ENCODE measurements around the gene MACROD2. TPM values are rescaled to one million over a fixed set of nuclear protein-coding genes. Genes with fewer than 3 reads are reported as not detected.
"Not testable (repeated sequence)": the region's sequence is repeated elsewhere in the genome, so short reads cannot be mapped to it uniquely, and the experiment has no call there.

Gene MACROD2
- total and polyA plus RNA-seq, 4 donors = 13.0 to 67.1 (median 20.7) TPM

GRCh38 chr20:14220986-14221385 is 225.7 kb downstream of the MACROD2 start:
- no peak for DNase-seq
- no peak for TF ChIP-seq CTCF (IDR thresholded peaks at IDR 0.05; ENCODE audit: control extremely low read depth, extremely low read depth)
- no peak overlapping the region for H3K27ac ChIP-seq (ENCODE audit: low read depth in 1 of 2, low read length in 1 of 2)
- ATAC-seq (ENCODE audit: insufficient read depth, low FRiP score) = no peak
- no peak overlapping the region for H3K9ac ChIP-seq (ENCODE audit: insufficient read depth in 1 of 2, low read length in 2 of 2)
- no peaks in the 10 kb centered on the region for H3K36me3 ChIP-seq (ENCODE audit: control insufficient read depth in 4 of 4, insufficient read depth in 4 of 4, low read length in 4 of 4)
- no peaks in the 10 kb centered on the region for H3K27me3 ChIP-seq (ENCODE audit: control insufficient read depth in 3 of 3, insufficient read depth in 3 of 3, low read length in 2 of 3)
- 98 to 100% methylated on average over 1 of the region's 1 CpG for WGBS, 2 donors
- no peak overlapping the region for H3K4me3 ChIP-seq
- H3K9me3 ChIP-seq (ENCODE audit: control insufficient read depth in 4 of 4, insufficient read depth in 3 of 4, low read length in 3 of 4) = no peaks in the 10 kb centered on the region
- H3K4me1 ChIP-seq (ENCODE audit: control insufficient read depth in 5 of 5, insufficient read depth in 5 of 5, low read length in 5 of 5) = peaks cover 0 to 2% (median 0%) of the 10 kb centered on the region in 5 donors

GRCh38 chr20:14223806-14224205 is 228.5 kb downstream of the MACROD2 start:
- Histone ChIP-seq H3K27me3 (ENCODE audit: control insufficient read depth in 3 of 3, insufficient read depth in 3 of 3, low read length in 2 of 3) (no peaks in the 10 kb centered on the region), H3K9ac (ENCODE audit: insufficient read depth in 1 of 2, low read length in 2 of 2) (no peak overlapping the region), H3K36me3 (ENCODE audit: control insufficient read depth in 4 of 4, insufficient read depth in 4 of 4, low read length in 4 of 4) (no peaks in the 10 kb centered on the region), H3K4me1 (ENCODE audit: control insufficient read depth in 5 of 5, insufficient read depth in 5 of 5, low read length in 5 of 5) (peaks cover 0 to 3% (median 0%) of the 10 kb centered on the region in 5 donors), H3K9me3 (ENCODE audit: control insufficient read depth in 4 of 4, insufficient read depth in 3 of 4, low read length in 3 of 4) (no peaks in the 10 kb centered on the region), H3K4me3 (no peak overlapping the region), H3K27ac (ENCODE audit: low read depth in 1 of 2, low read length in 1 of 2) (no peak overlapping the region)
- ATAC-seq (ENCODE audit: insufficient read depth, low FRiP score) (no peak), DNase-seq (no peak)
- no peak for TF ChIP-seq CTCF (IDR thresholded peaks at IDR 0.05; ENCODE audit: control extremely low read depth, extremely low read depth)
- 82 to 91% methylated on average over 3 of the region's 3 CpGs for WGBS, 2 donors

DNA sequence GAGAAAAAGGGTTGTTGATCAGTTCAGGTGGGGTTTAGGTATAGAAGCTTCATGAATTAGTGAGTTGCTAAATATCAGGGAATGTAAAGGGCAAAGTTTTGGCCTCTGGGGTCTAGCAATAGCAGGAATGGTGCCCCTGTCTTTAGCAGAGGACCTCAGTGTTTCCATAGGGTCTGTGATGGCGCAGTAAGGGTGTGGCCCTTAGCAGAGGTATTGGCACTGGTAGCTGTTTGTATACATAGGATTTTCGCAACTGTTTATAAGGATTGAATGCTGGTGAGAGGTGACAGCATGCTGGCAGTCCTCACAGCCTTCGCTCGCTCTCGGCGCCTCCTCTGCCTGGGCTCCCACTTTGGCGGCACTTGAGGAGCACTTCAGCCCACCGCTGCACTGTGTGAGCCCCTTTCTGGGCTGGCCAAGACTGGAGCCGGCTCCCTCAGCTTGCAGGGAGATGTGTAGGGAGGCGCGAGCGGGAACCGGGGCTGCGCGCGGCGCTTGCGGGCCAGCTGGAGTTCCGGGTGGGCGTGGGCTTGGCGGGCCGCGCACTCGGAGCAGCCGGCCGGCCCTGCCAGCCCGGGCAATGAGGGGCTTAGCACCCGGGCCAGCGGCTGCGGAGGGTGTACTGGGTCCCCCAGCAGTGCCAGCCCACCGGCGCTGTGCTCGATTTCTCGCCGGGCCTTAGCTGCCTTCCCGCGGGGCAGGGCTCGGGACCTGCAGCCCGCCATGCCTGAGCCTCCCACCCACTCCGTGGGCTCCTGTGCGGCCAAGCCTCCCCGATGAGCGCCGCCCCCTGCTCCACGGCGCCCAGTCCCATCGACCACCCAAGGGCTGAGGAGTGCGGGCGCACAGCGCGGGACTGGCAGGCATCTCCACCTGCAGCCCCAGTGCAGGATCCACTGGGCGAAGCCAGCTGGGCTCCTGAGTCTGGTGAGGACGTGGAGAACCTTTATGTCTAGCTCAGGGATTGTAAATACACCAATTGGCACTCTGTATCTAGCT is 231.0 kb downstream of the MACROD2 start:
- not testable (repeated sequence) for H3K36me3 ChIP-seq (ENCODE audit: control insufficient read depth in 4 of 4, insufficient read depth in 4 of 4, low read length in 4 of 4); H3K27me3 ChIP-seq (ENCODE audit: control insufficient read depth in 3 of 3, insufficient read depth in 3 of 3, low read length in 2 of 3); ATAC-seq (ENCODE audit: insufficient read depth, low FRiP score); H3K4me1 ChIP-seq (ENCODE audit: control insufficient read depth in 5 of 5, insufficient read depth in 5 of 5, low read length in 5 of 5); H3K9me3 ChIP-seq (ENCODE audit: control insufficient read depth in 4 of 4, insufficient read depth in 3 of 4, low read length in 3 of 4); H3K27ac ChIP-seq (ENCODE audit: low read depth in 1 of 2, low read length in 1 of 2); H3K9ac ChIP-seq (ENCODE audit: insufficient read depth in 1 of 2, low read length in 2 of 2)
- peak; percentile 4 to 32 (median 26) for DNase-seq
- WGBS, 2 donors = 28 to 62% methylated on average over 39 to 48 of the region's 53 CpGs
- peak overlapping the region; percentile 4 for H3K4me3 ChIP-seq

- no peak overlapping the region for H3K9ac ChIP-seq (ENCODE audit: insufficient read depth in 1 of 2, low read length in 2 of 2)
- H3K4me1 ChIP-seq (ENCODE audit: control insufficient read depth in 5 of 5, insufficient read depth in 5 of 5, low read length in 5 of 5) = no peaks in the 10 kb centered on the region
- H3K27ac ChIP-seq (ENCODE audit: low read depth in 1 of 2, low read length in 1 of 2) = no peak overlapping the region
- peak in 2 of 3 donors; percentile 25 to 59 for DNase-seq
- H3K27me3 ChIP-seq (ENCODE audit: control insufficient read depth in 3 of 3, insufficient read depth in 3 of 3, low read length in 2 of 3) = no peaks in the 10 kb centered on the region
- 61 to 89% methylated on average over 2 of the region's 2 CpGs for WGBS, 2 donors
- no peaks in the 10 kb centered on the region for H3K36me3 ChIP-seq (ENCODE audit: control insufficient read depth in 4 of 4, insufficient read depth in 4 of 4, low read length in 4 of 4)
- no peak for ATAC-seq (ENCODE audit: insufficient read depth, low FRiP score)
- no peak overlapping the region for H3K4me3 ChIP-seq
- no peak for TF ChIP-seq CTCF (IDR thresholded peaks at IDR 0.05; ENCODE audit: control extremely low read depth, extremely low read depth)
- no peaks in the 10 kb centered on the region for H3K9me3 ChIP-seq (ENCODE audit: control insufficient read depth in 4 of 4, insufficient read depth in 3 of 4, low read length in 3 of 4)
Observed at GRCh38 chr20:14232650-14233049, 237.3 kb downstream of the MACROD2 start.

Data from lung (tissue), 12 donors.